Measurements from ENCODE around the gene NECAB3.

NECAB3 gene, protein sequence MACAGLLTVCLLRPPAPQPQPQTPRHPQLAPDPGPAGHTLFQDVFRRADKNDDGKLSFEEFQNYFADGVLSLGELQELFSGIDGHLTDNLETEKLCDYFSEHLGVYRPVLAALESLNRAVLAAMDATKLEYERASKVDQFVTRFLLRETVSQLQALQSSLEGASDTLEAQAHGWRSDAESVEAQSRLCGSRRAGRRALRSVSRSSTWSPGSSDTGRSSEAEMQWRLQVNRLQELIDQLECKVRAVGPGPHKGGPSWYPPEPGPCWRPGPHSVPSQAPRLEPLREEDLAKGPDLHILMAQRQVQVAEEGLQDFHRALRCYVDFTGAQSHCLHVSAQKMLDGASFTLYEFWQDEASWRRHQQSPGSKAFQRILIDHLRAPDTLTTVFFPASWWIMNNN

DNA sequence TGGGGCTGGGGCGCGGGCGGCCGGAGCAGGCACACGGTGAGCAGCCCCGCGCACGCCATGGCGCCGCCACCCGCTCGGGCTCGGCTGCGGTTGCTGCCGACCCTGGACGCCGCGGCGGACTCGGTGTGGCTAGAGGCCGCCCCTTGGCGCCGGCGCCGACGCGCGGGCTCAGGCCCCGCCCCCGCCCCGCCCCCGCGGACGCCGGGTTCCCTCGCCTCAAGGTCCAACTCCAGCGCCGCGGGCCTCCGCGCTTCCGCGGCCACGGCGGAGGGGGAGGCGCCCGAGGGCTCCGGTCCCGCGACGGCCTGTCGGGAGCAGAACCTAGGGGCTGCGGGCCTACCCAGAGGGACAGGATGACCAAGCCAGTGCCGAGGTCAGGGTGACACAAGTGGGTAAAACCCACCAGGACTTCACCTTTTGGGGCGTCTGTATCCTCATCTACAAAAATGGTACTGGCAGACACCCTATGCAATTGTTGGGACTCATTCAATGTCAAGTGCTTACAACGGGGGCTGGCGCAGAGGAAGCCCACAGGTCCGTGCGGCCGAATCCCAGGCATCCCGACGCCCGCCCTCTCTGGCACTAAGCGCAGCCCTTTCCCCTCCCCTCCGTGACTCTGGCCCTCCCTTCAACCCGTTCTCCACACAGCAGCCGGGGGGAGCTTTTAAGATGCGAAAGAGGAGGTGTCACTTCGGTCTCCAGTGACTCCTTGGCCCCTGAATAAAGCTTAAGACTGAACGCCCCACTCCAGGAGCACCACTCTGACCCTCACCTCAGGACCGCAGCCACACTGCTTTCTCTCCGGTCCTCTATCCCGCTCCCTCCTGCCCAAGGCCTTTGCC is at the start of gene NECAB3:
Gene NECAB3 (minus strand): TSS at position 135 of the 842 bp plus-strand sequence. CDS start 76 bp downstream, at position 59.
- DNase-seq (ENCODE audit: low spot score): peak; percentile 91
- TF ChIP-seq, protein P1, sequence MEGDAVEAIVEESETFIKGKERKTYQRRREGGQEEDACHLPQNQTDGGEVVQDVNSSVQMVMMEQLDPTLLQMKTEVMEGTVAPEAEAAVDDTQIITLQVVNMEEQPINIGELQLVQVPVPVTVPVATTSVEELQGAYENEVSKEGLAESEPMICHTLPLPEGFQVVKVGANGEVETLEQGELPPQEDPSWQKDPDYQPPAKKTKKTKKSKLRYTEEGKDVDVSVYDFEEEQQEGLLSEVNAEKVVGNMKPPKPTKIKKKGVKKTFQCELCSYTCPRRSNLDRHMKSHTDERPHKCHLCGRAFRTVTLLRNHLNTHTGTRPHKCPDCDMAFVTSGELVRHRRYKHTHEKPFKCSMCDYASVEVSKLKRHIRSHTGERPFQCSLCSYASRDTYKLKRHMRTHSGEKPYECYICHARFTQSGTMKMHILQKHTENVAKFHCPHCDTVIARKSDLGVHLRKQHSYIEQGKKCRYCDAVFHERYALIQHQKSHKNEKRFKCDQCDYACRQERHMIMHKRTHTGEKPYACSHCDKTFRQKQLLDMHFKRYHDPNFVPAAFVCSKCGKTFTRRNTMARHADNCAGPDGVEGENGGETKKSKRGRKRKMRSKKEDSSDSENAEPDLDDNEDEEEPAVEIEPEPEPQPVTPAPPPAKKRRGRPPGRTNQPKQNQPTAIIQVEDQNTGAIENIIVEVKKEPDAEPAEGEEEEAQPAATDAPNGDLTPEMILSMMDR (conservative IDR thresholded peaks at IDR 0.05; ENCODE audit: low read depth): no peak
- peak within 1 kb of the TSS; percentile 84 for H3K27ac ChIP-seq
- CTCF ChIA-PET: interaction anchor here (0.6 kb wide), 1 partner anchor 230 kb away, joined by 3 read pairs; no protein-coding TSS in a partner anchor
- POLR2A ChIA-PET (ENCODE audit: low non-redundant PET): interaction anchor here (1.0 kb wide), 1 partner anchor 45 kb away, joined by 3 read pairs; the partner anchor contains the start of gene PXMP4

DNA sequence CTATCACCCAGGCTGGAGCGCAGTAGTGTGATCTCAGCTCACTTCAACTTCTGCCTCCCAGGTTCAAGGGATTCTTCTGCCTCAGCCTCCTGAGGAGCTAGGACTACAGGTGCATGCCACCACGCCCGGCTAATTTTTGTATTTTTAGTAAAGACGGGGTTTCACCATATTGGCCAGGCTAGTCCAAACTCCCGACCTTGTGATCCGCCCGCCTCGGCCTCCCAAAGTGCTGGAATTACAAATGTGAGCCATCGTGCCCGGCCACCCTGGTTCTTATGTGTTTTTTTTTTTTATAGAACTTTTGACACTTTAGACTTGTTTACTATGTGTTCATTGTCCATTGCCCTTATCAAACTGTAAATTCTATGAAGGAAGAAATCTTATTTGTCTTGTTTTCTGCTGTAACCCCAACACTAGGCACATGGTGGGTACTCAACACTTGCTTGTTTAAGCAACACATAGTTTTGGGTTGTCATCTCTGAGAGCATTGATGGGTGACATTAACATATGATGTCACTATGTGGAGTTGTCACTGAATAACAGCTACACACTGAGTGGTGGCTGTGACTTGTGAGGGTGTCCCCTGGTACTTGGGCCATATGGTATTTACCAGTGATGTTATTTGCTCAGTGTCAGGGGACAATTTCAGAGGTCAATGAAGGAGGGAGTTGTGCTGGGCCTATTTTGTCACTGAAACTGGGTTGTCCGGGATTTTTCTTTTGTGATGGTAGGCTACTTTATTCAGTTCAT is 47.3 kb upstream of the NECAB3 start:
- TF ChIP-seq, protein P1 (conservative IDR thresholded peaks at IDR 0.05; ENCODE audit: low read depth): no peak
- CTCF ChIA-PET: interaction anchor here (0.6 kb wide), 1 partner anchor 456 kb away, joined by 4 read pairs; no protein-coding TSS in a partner anchor
- POLR2A ChIA-PET (ENCODE audit: low non-redundant PET): interaction anchor here (0.7 kb wide), 1 partner anchor 9 kb away, joined by 3 read pairs; no protein-coding TSS in a partner anchor

DNA sequence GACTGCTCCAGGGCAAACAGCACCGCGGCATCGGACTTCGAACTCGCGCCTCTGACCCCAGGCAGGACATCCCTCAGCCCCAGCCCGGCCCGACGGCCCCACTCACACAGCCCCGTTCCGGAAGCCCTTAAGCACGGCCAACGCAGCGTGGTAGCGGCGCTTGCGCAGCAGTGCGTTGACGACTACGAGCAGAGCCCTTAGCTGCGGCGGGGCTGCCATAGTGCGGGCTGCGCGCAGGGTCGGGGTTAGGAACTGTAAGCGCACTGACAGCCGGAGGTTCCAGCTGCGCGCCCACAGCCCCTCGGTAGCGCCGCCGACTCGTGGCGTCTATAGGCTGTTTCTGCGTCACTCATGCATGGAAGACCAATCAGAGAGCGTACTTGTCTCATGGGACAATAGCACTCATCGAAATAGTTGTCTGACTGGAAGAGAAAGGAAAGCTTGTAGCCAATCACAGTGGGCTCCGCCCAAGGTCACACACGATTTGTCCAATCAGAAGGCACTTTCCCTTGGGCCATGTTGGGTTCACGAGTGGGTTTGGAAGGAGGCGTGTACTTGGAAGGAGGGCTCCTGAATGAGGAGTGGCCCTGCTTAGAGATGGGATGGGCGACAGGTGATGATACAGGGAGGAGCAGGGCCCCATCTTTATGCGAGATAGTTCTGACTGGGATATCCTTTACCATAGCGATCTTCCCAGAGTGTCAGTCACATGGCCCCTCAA is 45.9 kb upstream of the NECAB3 start, which contains the start of gene PXMP4:
Gene PXMP4 (minus strand): TSS at position 322 of the 721 bp plus-strand sequence. CDS start 103 bp downstream, at position 219.
- DNase-seq (ENCODE audit: low spot score): peak; percentile 100
- peak within 1 kb of the TSS; percentile 76 for H3K27ac ChIP-seq
- POLR2A ChIA-PET (ENCODE audit: low non-redundant PET): interaction anchor here (1.0 to 1.2 kb wide), 2 partner anchors 12 to 45 kb away, joined by 3 read pairs; no protein-coding TSS in a partner anchor
- TF ChIP-seq, protein P1 (conservative IDR thresholded peaks at IDR 0.05; ENCODE audit: low read depth): no peak
- CTCF ChIA-PET: interaction anchor here (0.6 to 0.8 kb wide), 4 partner anchors 33 to 258 kb away, joined by 3 to 6 read pairs (median 3); no protein-coding TSS in a partner anchor

More for the DNA sequence above, 47.3 kb upstream of the NECAB3 start:
- DNase-seq (ENCODE audit: low spot score): no peak
- no peak overlapping the region for H3K27ac ChIP-seq

DNA sequence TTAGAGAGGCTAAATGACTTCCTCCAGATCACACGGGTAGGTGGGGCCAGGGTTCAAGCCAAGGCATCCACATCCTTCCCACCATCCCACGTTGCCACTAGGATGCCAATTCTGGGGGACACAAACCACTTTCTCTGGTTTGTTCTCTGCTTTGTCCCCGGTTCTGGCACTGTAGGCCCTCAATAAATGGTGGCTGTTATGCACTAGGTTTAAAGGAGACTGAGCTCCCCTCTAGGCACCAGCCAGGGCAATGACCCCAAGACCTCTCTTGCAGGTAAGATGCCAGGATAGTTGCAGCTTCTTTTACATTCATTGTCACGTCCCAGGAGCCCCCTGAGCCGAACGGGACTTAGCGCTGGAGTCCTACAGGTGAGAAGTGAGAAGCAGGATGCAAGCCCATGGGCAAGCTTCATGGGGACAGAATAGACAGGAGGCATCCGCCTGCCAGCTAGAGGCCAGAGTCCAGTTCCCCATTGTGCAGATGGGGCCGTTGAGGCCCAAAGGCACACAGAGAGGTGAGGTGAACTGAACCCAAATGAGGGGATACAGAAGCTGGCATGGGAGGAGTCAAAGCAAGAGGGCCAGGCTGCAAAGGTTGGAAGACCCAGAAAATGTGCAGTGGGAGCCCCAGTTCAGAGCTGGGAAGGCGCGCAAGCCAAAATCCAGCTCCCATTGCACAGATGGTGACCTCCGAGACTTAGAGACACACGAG is 45.2 kb upstream of the NECAB3 start:
- CTCF ChIA-PET: interaction anchor here (0.6 to 0.8 kb wide), 3 partner anchors 33 to 254 kb away, joined by 3 read pairs; no protein-coding TSS in a partner anchor
- peak overlapping the region; percentile 76 for H3K27ac ChIP-seq
- POLR2A ChIA-PET (ENCODE audit: low non-redundant PET): interaction anchor here (1.0 to 1.2 kb wide), 2 partner anchors 13 to 45 kb away, joined by 3 read pairs; no protein-coding TSS in a partner anchor
- TF ChIP-seq, protein P1 (conservative IDR thresholded peaks at IDR 0.05; ENCODE audit: low read depth): no peak
- no peak for DNase-seq (ENCODE audit: low spot score)

DNA sequence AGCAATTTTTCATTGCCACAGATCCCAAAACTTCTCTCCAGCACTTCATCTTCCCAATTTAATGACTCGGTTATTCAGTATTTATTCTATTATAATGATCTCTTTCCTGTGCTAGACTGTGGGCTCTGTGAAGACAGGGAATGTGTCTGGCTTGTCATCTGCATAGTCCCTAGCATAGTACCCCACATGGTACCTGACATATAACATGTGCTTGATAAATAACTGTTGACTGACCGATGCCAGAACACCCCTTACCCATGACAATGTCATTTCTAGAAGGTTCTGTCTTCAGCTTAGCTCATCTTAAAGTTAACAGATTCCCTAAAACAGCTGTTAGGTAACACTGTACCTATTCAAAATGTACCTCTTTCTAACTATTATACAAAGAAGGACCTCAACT is 42.3 kb upstream of the NECAB3 start:
- CTCF ChIA-PET: no interaction called here
- POLR2A ChIA-PET (ENCODE audit: low non-redundant PET): interaction anchor here (0.6 kb wide), 1 partner anchor 11 kb away, joined by 6 read pairs; no protein-coding TSS in a partner anchor
- DNase-seq (ENCODE audit: low spot score): no peak
- TF ChIP-seq, protein P1 (conservative IDR thresholded peaks at IDR 0.05; ENCODE audit: low read depth): no peak
- H3K27ac ChIP-seq: peak overlapping the region; percentile 21

All from RWPE1 (cell line).